ENCODE data around the gene NCOA4. TPM values are rescaled to one million over a fixed set of nuclear protein-coding genes. Genes with fewer than 3 reads are reported as not detected.

NCOA4 gene
- total and polyA plus RNA-seq, 7 donors = 63.3 to 165 (median 131) TPM

GRCh38 chr10:46029461-46030030, 877 bp downstream of the NCOA4 start:
- Histone ChIP-seq H3K4me1 (peaks cover 49% of the 10 kb centered on the region), H3K36me3 (ENCODE audit: insufficient read depth in 1 of 2, low read depth in 1 of 2) (no peaks in the 10 kb centered on the region), H3K27ac (peak overlapping the region; percentile 90), H3K27me3 (ENCODE audit: insufficient read depth in 3 of 3, low read length in 2 of 3) (no peaks in the 10 kb centered on the region), H3K4me3 (peak overlapping the region; percentile 86), H3K9me3 (no peaks in the 10 kb centered on the region)
- no peak for TF ChIP-seq CTCF (IDR thresholded peaks at IDR 0.05)
- DNase-seq = no peak
- ATAC-seq = no peak
- intact Hi-C loops (cut with DNase I) = loop anchor here in 1 of 2 donors (5.0 kb wide), 1 partner anchor 52 kb away; no protein-coding TSS in a partner anchor
- 2 to 7% (median 5%) methylated on average over 6 of the region's 6 CpGs for WGBS, 3 donors

GRCh38 chr10:46028584-46029460, 1.6 kb downstream of the NCOA4 start:
- ATAC-seq = peak; percentile 57 to 71 (median 68)
- Histone ChIP-seq H3K36me3 (ENCODE audit: insufficient read depth in 1 of 2, low read depth in 1 of 2) (no peaks in the 10 kb centered on the region), H3K27me3 (ENCODE audit: insufficient read depth in 3 of 3, low read length in 2 of 3) (no peaks in the 10 kb centered on the region), H3K4me1 (peaks cover 55% of the 10 kb centered on the region), H3K9me3 (no peaks in the 10 kb centered on the region), H3K4me3 (peak overlapping the region; percentile 86), H3K27ac (peak overlapping the region; percentile 90)
- no peak for DNase-seq
- intact Hi-C loops (cut with DNase I) = loop anchor here in 1 of 2 donors (5.0 kb wide), 1 partner anchor 52 kb away; no protein-coding TSS in a partner anchor
- TF ChIP-seq CTCF (IDR thresholded peaks at IDR 0.05) = peak; percentile 67
- 21 to 27% (median 21%) methylated on average over 6 of the region's 6 CpGs for WGBS, 3 donors

GRCh38 chr10:46026106-46026505, 4.3 kb downstream of the NCOA4 start:
- no peak overlapping the region for H3K4me3 ChIP-seq
- no peaks in the 10 kb centered on the region for H3K27me3 ChIP-seq (ENCODE audit: insufficient read depth in 3 of 3, low read length in 2 of 3)
- ATAC-seq (no peak), DNase-seq (no peak)
- H3K27ac ChIP-seq = peak overlapping the region; percentile 30
- no peaks in the 10 kb centered on the region for H3K36me3 ChIP-seq (ENCODE audit: insufficient read depth in 1 of 2, low read depth in 1 of 2)
- no peak for TF ChIP-seq CTCF (IDR thresholded peaks at IDR 0.05)
- peaks cover 77% of the 10 kb centered on the region for H3K4me1 ChIP-seq
- H3K9me3 ChIP-seq = no peaks in the 10 kb centered on the region
- intact Hi-C loops (cut with DNase I) = loop anchor here in 1 of 2 donors (5.0 kb wide), 1 partner anchor 49 kb away; no protein-coding TSS in a partner anchor

DNA sequence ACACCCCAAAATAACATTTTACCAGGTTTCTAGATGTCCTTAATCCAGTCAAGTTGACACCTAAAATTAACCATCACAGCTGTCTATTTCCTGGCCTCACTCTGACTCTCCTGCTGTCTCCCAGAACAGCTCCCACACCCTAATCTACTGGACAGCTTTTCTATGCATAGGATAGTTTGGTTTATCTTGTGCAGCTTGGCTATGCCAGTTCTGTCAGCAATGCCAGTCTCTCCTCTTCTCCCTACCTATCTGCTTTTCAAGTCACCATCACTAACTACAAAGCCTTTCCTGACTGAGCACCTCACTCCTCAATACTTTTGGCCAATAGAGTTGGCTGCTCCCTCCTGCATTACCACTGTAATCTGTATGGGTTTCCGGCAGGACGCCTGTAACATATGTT, 5.0 kb downstream of the NCOA4 start:
- Histone ChIP-seq H3K27me3 (ENCODE audit: insufficient read depth in 3 of 3, low read length in 2 of 3) (no peaks in the 10 kb centered on the region), H3K36me3 (ENCODE audit: insufficient read depth in 1 of 2, low read depth in 1 of 2) (no peaks in the 10 kb centered on the region), H3K27ac (peak overlapping the region; percentile 30), H3K4me1 (peaks cover 84% of the 10 kb centered on the region), H3K4me3 (no peak overlapping the region), H3K9me3 (no peaks in the 10 kb centered on the region)
- WGBS, 3 donors = 65 to 91% (median 67%) methylated on average over 2 of the region's 2 CpGs
- no peak for ATAC-seq
- TF ChIP-seq CTCF (IDR thresholded peaks at IDR 0.05) = no peak
- intact Hi-C loops (cut with DNase I) = loop anchor here in 1 of 2 donors (5.0 kb wide), 1 partner anchor 48 kb away; no protein-coding TSS in a partner anchor
- DNase-seq = no peak

All from psoas muscle (tissue), 8 donors.